SK-N-SH treated with all-trans-retinoic acid at 6 μM for 48 hours (cell line): Measurements from ENCODE around the gene KLHL25.

Source experiments
- ATAC-seq: fragments of 200-7000 bp; cut with Tn5 transposase; 3 replicates; pipeline ENCODE4 v1.9.1; 2020; ENCODE audit warnings: mild to moderate bottlenecking, moderate library complexity
- ARNTL ChIP-seq: fragments of 450-650 bp; formaldehyde crosslinking; IDR thresholded peaks from 2 replicates; pipeline ENCODE4 v1.5.0; 2020; ENCODE audit warnings: low read depth, mild to moderate bottlenecking, moderate library complexity, borderline replicate concordance
- BACH2 ChIP-seq: fragments of 250-450 bp; sonication (Bioruptor Pico); IDR thresholded peaks from 2 replicates; pipeline ENCODE4 v1.9.0; 2021; ENCODE audit warnings: mild to moderate bottlenecking, borderline replicate concordance
- CREB5 ChIP-seq: fragments of 250-450 bp; sonication (Bioruptor Pico); IDR thresholded peaks from 2 replicates; pipeline ENCODE4 v1.5.1; 2020; ENCODE audit warnings: low read depth, mild to moderate bottlenecking, moderate library complexity
- CSDC2 ChIP-seq: fragments of 250-450 bp; sonication (Bioruptor Pico); IDR thresholded peaks from 2 replicates; pipeline ENCODE4 v1.5.0; 2020; ENCODE audit warnings: mild to moderate bottlenecking, moderate library complexity
- ESRRG ChIP-seq: fragments of 250-450 bp; sonication (Bioruptor Pico); IDR thresholded peaks from 2 replicates; pipeline ENCODE4 v1.6.1; 2021; ENCODE audit warnings: mild to moderate bottlenecking
- GLIS3 ChIP-seq: fragments of 250-450 bp; sonication (Bioruptor Pico); IDR thresholded peaks from 2 replicates; pipeline ENCODE4 v1.5.0; 2020; ENCODE audit warnings: mild to moderate bottlenecking, moderate library complexity
- OSR1 ChIP-seq: fragments of 250-450 bp; sonication (Bioruptor Pico); IDR thresholded peaks from 2 replicates; pipeline ENCODE4 v1.8.0; 2022; ENCODE audit warnings: moderate library complexity, mild to moderate bottlenecking, inconsistent platforms
- PPARA ChIP-seq: fragments of 250-450 bp; sonication (Bioruptor Pico); IDR thresholded peaks from 2 replicates; pipeline ENCODE4 v1.5.0; 2020; ENCODE audit warnings: mild to moderate bottlenecking, borderline replicate concordance
- RARB ChIP-seq: fragments of 250-450 bp; sonication (Bioruptor Pico); IDR thresholded peaks from 2 replicates; pipeline ENCODE4 v1.8.0; 2021; ENCODE audit warnings: mild to moderate bottlenecking, moderate library complexity
- SNAI2 ChIP-seq: fragments of 250-450 bp; sonication (Bioruptor Pico); IDR thresholded peaks from 2 replicates; pipeline ENCODE4 v1.5.0; 2020; ENCODE audit warnings: mild to moderate bottlenecking, moderate library complexity
- TCF4 ChIP-seq: fragments of 250-450 bp; sonication (Bioruptor Pico); IDR thresholded peaks from 2 replicates; pipeline ENCODE4 v1.8.0; 2021; ENCODE audit warnings: mild to moderate bottlenecking, moderate library complexity, borderline replicate concordance
- TOX ChIP-seq: fragments of 250-450 bp; sonication (Bioruptor Pico); IDR thresholded peaks from 2 replicates; pipeline ENCODE4 v1.8.0; 2021; ENCODE audit warnings: mild to moderate bottlenecking, moderate library complexity, borderline replicate concordance
- TSHZ2 ChIP-seq: fragments of 250-450 bp; sonication (Bioruptor Pico); IDR thresholded peaks from 2 replicates; pipeline ENCODE4 v1.5.0; 2020; ENCODE audit warnings: mild to moderate bottlenecking, moderate library complexity
- ZC3H10 ChIP-seq: fragments of 250-450 bp; sonication (Bioruptor Pico); IDR thresholded peaks from 2 replicates; pipeline ENCODE4 v1.5.1; 2021; ENCODE audit warnings: mild to moderate bottlenecking, moderate library complexity
- ZFP3 ChIP-seq: fragments of 250-450 bp; sonication (Bioruptor Pico); IDR thresholded peaks from 2 replicates; pipeline ENCODE4 v1.5.0; 2020; ENCODE audit warnings: mild to moderate bottlenecking, moderate library complexity
- ZFP30 ChIP-seq: fragments of 450-650 bp; formaldehyde crosslinking; IDR thresholded peaks from 2 replicates; pipeline ENCODE4 v1.5.0; 2022; ENCODE audit warnings: mild to moderate bottlenecking, moderate library complexity
- ZNF565 ChIP-seq: fragments of 450-650 bp; formaldehyde crosslinking; conservative IDR thresholded peaks from 2 replicates; pipeline ENCODE4 v1.5.0; 2020; ENCODE audit warnings: low read depth, mild to moderate bottlenecking, moderate library complexity
- ZNF70 ChIP-seq: fragments of 450-650 bp; formaldehyde crosslinking; IDR thresholded peaks from 2 replicates; pipeline ENCODE4 v1.5.0; 2020; ENCODE audit warnings: mild to moderate bottlenecking, moderate library complexity
- ZNF8 ChIP-seq: fragments of 450-650 bp; formaldehyde crosslinking; IDR thresholded peaks from 2 replicates; pipeline ENCODE4 v1.5.0; 2020; ENCODE audit warnings: mild to moderate bottlenecking, moderate library complexity
- TF ChIP-seq, protein P1 (sequence below): fragments of 250-450 bp; sonication (Bioruptor Pico); IDR thresholded peaks from 2 replicates; pipeline ENCODE4 v1.8.0; 2020; ENCODE audit warnings: mild to moderate bottlenecking, moderate library complexity, borderline replicate concordance
- TF ChIP-seq, protein P2 (sequence below): fragments of 250-450 bp; sonication (Bioruptor Pico); IDR thresholded peaks from 2 replicates; pipeline ENCODE4 v1.8.0; 2021; ENCODE audit warnings: low read depth, mild to moderate bottlenecking, moderate library complexity, borderline replicate concordance
- TF ChIP-seq, protein P3 (sequence below): fragments of 250-450 bp; sonication (Bioruptor Pico); IDR thresholded peaks from 2 replicates; pipeline ENCODE4 v1.5.1; 2021; ENCODE audit warnings: mild to moderate bottlenecking, moderate library complexity

KLHL25 gene

GRCh38 chr15:85763157-85763556, 31.6 kb downstream of the KLHL25 start:
- ATAC-seq, result no peak
- no peak for TF ChIP-seq SNAI2 (CRISPR knock-in tag)
- TF ChIP-seq, protein P1, sequence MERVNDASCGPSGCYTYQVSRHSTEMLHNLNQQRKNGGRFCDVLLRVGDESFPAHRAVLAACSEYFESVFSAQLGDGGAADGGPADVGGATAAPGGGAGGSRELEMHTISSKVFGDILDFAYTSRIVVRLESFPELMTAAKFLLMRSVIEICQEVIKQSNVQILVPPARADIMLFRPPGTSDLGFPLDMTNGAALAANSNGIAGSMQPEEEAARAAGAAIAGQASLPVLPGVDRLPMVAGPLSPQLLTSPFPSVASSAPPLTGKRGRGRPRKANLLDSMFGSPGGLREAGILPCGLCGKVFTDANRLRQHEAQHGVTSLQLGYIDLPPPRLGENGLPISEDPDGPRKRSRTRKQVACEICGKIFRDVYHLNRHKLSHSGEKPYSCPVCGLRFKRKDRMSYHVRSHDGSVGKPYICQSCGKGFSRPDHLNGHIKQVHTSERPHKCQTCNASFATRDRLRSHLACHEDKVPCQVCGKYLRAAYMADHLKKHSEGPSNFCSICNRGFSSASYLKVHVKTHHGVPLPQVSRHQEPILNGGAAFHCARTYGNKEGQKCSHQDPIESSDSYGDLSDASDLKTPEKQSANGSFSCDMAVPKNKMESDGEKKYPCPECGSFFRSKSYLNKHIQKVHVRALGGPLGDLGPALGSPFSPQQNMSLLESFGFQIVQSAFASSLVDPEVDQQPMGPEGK (CRISPR knock-in tag), result no peak
- no peak for TF ChIP-seq TCF4 (CRISPR knock-in tag)
- TF ChIP-seq GLIS3 (CRISPR knock-in tag), result no peak
- TF ChIP-seq OSR1 (CRISPR knock-in tag), result no peak
- no peak for TF ChIP-seq CSDC2
- no peak for TF ChIP-seq ZNF565 (CRISPR knock-in tag)

DNA sequence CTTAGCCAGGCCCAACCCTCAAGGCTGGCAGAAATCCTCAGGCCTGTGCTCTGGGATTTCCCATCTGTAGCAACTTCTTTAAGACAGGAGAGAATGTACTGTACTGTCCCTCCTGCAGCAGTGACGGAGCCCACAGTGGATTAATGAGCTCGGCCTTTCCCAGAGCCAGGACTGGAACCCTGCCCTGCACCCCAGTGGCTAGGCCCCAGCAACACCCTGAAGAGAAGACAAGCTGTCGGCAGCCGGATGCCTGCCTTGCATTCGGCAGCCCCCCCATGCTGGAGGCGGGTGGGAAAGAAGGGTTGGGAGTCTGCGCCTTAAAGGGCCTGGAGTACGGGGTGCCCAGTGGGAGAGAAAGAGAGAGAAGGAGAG, 32.0 kb downstream of the KLHL25 start:
- no peak for TF ChIP-seq TSHZ2
- no peak for TF ChIP-seq ZNF70 (CRISPR knock-in tag)
- no peak for TF ChIP-seq PPARA (CRISPR knock-in tag)
- no peak for TF ChIP-seq ARNTL
- TF ChIP-seq RARB (CRISPR knock-in tag), result no peak
- TF ChIP-seq, protein P2, sequence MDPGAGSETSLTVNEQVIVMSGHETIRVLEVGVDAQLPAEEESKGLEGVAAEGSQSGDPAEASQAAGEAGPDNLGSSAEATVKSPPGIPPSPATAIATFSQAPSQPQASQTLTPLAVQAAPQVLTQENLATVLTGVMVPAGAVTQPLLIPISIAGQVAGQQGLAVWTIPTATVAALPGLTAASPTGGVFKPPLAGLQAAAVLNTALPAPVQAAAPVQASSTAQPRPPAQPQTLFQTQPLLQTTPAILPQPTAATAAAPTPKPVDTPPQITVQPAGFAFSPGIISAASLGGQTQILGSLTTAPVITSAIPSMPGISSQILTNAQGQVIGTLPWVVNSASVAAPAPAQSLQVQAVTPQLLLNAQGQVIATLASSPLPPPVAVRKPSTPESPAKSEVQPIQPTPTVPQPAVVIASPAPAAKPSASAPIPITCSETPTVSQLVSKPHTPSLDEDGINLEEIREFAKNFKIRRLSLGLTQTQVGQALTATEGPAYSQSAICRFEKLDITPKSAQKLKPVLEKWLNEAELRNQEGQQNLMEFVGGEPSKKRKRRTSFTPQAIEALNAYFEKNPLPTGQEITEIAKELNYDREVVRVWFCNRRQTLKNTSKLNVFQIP (CRISPR knock-in tag), result no peak
- no peak for TF ChIP-seq GLIS3 (CRISPR knock-in tag)
- no peak for TF ChIP-seq ZFP30
- TF ChIP-seq ZC3H10 (CRISPR knock-in tag), result no peak
- no peak for TF ChIP-seq ESRRG (CRISPR knock-in tag)
- no peak for TF ChIP-seq ZFP3 (CRISPR knock-in tag)
- TF ChIP-seq SNAI2 (CRISPR knock-in tag), result no peak
- no peak for TF ChIP-seq ZNF565 (CRISPR knock-in tag)
- TF ChIP-seq CSDC2, result no peak
- TF ChIP-seq, protein P3, sequence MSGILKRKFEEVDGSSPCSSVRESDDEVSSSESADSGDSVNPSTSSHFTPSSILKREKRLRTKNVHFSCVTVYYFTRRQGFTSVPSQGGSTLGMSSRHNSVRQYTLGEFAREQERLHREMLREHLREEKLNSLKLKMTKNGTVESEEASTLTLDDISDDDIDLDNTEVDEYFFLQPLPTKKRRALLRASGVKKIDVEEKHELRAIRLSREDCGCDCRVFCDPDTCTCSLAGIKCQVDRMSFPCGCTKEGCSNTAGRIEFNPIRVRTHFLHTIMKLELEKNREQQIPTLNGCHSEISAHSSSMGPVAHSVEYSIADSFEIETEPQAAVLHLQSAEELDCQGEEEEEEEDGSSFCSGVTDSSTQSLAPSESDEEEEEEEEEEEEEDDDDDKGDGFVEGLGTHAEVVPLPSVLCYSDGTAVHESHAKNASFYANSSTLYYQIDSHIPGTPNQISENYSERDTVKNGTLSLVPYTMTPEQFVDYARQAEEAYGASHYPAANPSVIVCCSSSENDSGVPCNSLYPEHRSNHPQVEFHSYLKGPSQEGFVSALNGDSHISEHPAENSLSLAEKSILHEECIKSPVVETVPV (CRISPR knock-in tag), result no peak
- TF ChIP-seq BACH2, result no peak
- ATAC-seq, result no peak

DNA sequence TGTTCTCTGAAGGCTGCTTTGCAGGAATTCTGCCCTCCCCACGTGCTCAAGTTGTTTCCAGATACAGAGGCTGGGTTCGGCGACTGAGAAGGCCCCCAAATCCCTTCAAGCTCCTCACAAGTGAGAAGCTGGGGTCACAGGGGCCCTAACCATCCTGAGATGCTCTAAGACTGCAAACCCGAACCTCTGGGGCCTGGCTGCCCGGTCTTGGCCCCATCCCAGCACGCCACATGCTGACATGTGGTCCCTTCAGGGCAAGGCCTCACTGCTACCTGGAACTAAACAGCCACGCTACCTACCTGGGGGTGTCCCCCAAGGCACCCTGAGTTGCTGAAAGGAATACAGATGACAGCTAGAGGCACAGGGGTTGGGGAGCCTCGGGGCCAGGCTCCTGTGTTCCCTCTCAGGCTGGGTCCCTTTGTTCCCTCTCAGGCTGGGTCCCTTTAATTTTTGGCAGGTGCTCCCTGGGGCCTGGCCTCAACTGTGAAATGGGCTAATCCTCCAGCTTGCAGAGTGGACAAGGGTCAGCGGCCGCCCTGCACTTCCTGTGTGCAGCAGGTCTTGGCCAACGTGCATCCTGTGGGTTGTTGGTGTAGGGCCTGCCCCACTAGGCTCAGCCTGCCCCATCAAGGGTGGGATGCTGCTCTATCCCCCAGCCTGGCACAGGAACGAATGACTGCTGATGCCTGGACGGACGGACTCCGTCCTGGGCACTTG, 32.5 kb downstream of the KLHL25 start:
- TF ChIP-seq RARB (CRISPR knock-in tag) (no peak), ZC3H10 (CRISPR knock-in tag) (no peak), BACH2 (no peak)
- ATAC-seq, result no peak

- no peak for ATAC-seq
- no peak for TF ChIP-seq CSDC2
- TF ChIP-seq GLIS3 (CRISPR knock-in tag), result no peak
- TF ChIP-seq TOX, result no peak
- TF ChIP-seq SNAI2 (CRISPR knock-in tag), result no peak
- TF ChIP-seq TSHZ2, result no peak
- no peak for TF ChIP-seq ZFP30
- no peak for TF ChIP-seq ZNF8
- TF ChIP-seq ZC3H10 (CRISPR knock-in tag), result no peak
- TF ChIP-seq ARNTL, result no peak
- TF ChIP-seq, protein P1 (CRISPR knock-in tag), result no peak
- TF ChIP-seq ESRRG (CRISPR knock-in tag), result no peak
- no peak for TF ChIP-seq CREB5
Observed at GRCh38 chr15:85761635-85762034, 33.1 kb downstream of the KLHL25 start.
